ENCODE data around the gene MTHFR. TPM values are rescaled to one million over a fixed set of nuclear protein-coding genes. Genes with fewer than 3 reads are reported as not detected.
A peak's percentile ranks its signal among the peaks of the same experiment; 100 is the strongest.

Gene MTHFR
- total RNA-seq, 1 experiment from 2014 or later: 22.6 TPM

GRCh38 chr1:11752359-11753088 lies 53.2 kb downstream of the MTHFR start:
- ChIA-PET POLR2A (interaction anchor here (0.7 kb wide), 1 partner anchor 11 kb away, joined by 4 read pairs; no protein-coding TSS in a partner anchor), CTCF (interaction anchor here (1.5 kb wide), 1 partner anchor 86 kb away, joined by 4 read pairs; no protein-coding TSS in a partner anchor)
- H3K9me3 Mint-ChIP-seq: peaks cover 5% of the 10 kb centered on the region
- peaks cover 26% of the 10 kb centered on the region for H3K4me1 Mint-ChIP-seq
- peaks cover 16% of the 10 kb centered on the region for H3K27me3 Mint-ChIP-seq (ENCODE audit: low read depth)
- TF ChIP-seq SP1 (CRISPR knock-in tag; conservative IDR thresholded peaks at IDR 0.05) (no peak), RELA (CRISPR knock-in tag; IDR thresholded peaks at IDR 0.05; ENCODE audit: borderline replicate concordance) (0 out of 2 replicates have a peak, but pooled peaks have one; percentile 29), ZNF416 (CRISPR knock-in tag; IDR thresholded peaks at IDR 0.05) (no peak), FOXP4 (CRISPR knock-in tag; IDR thresholded peaks at IDR 0.05) (no peak), USF1 (CRISPR knock-in tag; IDR thresholded peaks at IDR 0.05) (no peak), NR2C2 (CRISPR knock-in tag; IDR thresholded peaks at IDR 0.05) (no peak)
- H3K36me3 Mint-ChIP-seq: peaks cover 16% of the 10 kb centered on the region
- no peak for DNase-seq (ENCODE audit: low spot score)
- no peak overlapping the region for H3K4me3 Mint-ChIP-seq
- peak overlapping the region; percentile 45; the same call in 1 of the 2 replicates for H3K27ac Mint-ChIP-seq
- ATAC-seq: no peak

- TF ChIP-seq PRRX2 (CRISPR knock-in tag; IDR thresholded peaks at IDR 0.05): no peak
- no peak for TF ChIP-seq ZSCAN18 (CRISPR knock-in tag; IDR thresholded peaks at IDR 0.05)
- no peak for TF ChIP-seq NFYB (CRISPR knock-in tag; conservative IDR thresholded peaks at IDR 0.05; ENCODE audit: low read depth)
- TF ChIP-seq CTCF (IDR thresholded peaks at IDR 0.05): no peak
- TF ChIP-seq SMAD3 (CRISPR knock-in tag; IDR thresholded peaks at IDR 0.05; ENCODE audit: borderline replicate concordance): no peak
- TF ChIP-seq STAT6 (CRISPR knock-in tag; conservative IDR thresholded peaks at IDR 0.05; ENCODE audit: low read depth): no peak
- TF ChIP-seq TCF7 (CRISPR knock-in tag; IDR thresholded peaks at IDR 0.05; ENCODE audit: low read depth): no peak
- TF ChIP-seq NFE2L1 (CRISPR knock-in tag; IDR thresholded peaks at IDR 0.05): no peak
- no peak for TF ChIP-seq FOXJ3 (CRISPR knock-in tag; IDR thresholded peaks at IDR 0.05; ENCODE audit: borderline replicate concordance)
- no peak for TF ChIP-seq ZNF317 (CRISPR knock-in tag; IDR thresholded peaks at IDR 0.05; ENCODE audit: borderline replicate concordance, low read depth)
- no peak for TF ChIP-seq ZNF425 (CRISPR knock-in tag; conservative IDR thresholded peaks at IDR 0.05)
- DNase-seq (ENCODE audit: low spot score) (no peak), ATAC-seq (no peak)
- Mint-ChIP-seq H3K36me3 (peaks cover 22% of the 10 kb centered on the region), H3K27ac (no peak overlapping the region), H3K9me3 (no peaks in the 10 kb centered on the region), H3K27me3 (ENCODE audit: low read depth) (peaks cover 4% of the 10 kb centered on the region), H3K4me1 (peaks cover 30% of the 10 kb centered on the region), H3K4me3 (no peak overlapping the region)
- ChIA-PET POLR2A (no interaction called here), CTCF (interaction anchor here (0.6 to 2.4 kb wide), 3 partner anchors 34 to 157 kb away, joined by 3 to 10 read pairs (median 4); no protein-coding TSS in a partner anchor)
Measured at GRCh38 chr1:11751087-11751486, 54.7 kb downstream of the MTHFR start.

Data from WTC11 (cell line).